ENCODE results near the gene PAQR9.

The PAQR9 gene

DNA sequence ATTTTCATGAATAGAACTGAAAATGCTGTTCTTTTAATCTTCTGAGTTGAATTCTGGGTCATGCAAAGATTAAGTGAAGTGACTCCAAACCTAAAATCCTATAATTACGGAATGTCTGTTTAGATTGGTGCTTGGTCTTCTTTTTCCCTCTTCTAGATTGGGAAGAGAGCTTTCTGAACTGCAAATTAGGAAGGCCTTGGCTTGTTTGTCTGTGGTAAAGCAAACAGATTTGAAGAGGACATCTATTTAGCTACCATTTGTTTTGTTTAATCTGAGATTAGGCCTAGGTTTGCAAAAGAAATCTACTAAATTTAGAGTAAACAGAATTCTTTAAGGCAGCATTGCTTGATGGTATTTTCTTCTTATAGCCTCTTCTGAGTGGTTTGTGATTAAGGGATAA lies 23.5 kb downstream of the PAQR9 start:
- ATAC-seq (replicated peaks) (no peak), DNase-seq (no peak)
- Mint-ChIP-seq H3K4me1 (ENCODE audit: low read depth in 2 of 2) (peaks cover 10 to 12% of the 10 kb centered on the region in 2 donors), H3K27ac (no peak overlapping the region), H3K4me3 (no peak overlapping the region), H3K27me3 (peaks cover 10 to 14% of the 10 kb centered on the region in 2 donors), H3K36me3 (ENCODE audit: insufficient read depth) (peaks cover 3% of the 10 kb centered on the region), H3K9me3 (no peaks in the 10 kb centered on the region)

DNA sequence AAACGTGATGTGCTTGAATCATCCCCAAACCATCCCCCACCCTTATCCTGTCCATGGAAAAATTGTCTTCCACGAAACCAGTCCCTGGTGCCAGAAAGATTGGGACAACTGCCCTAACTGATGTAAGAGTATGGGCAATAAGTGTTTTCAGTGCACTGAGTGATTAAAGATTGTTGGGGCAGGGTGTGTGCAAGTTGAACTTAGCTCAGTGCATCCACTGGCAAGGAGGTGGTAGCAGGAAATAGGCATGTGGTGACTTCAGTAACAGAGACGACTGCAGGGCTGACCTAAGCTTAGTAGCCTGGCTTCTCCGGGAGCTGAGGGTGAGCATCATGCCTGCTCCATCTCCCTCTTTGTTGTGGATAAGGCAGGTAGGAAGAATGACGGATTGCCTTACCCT lies 27.5 kb downstream of the PAQR9 start:
- no peak for ATAC-seq (replicated peaks)
- Mint-ChIP-seq H3K9me3 (no peaks in the 10 kb centered on the region), H3K4me3 (no peak overlapping the region), H3K4me1 (ENCODE audit: low read depth in 2 of 2) (no peaks in the 10 kb centered on the region), H3K27ac (no peak overlapping the region), H3K36me3 (ENCODE audit: insufficient read depth) (no peaks in the 10 kb centered on the region), H3K27me3 (peaks cover 17 to 21% of the 10 kb centered on the region in 2 donors)
- no peak for DNase-seq

DNA sequence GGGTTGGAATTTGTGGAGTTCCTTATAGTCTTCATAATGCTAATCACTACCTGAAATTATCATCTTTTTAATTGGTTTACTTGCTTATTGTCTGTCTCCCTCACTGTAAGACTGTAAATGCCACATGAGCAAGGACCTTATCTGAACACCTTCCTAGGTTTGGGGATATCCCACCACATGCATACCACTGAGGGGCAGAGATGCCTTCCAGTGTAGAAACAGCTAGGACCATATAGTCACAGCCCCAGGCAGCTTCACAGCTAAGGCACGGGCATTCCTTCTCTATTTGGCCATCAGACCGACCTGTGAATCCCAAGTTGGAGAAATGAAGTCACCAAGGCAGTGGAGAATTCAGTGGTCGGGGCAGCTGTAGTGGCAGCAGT lies 28.6 kb downstream of the PAQR9 start:
- no peak for ATAC-seq (replicated peaks)
- H3K27ac Mint-ChIP-seq: no peak overlapping the region

DNA sequence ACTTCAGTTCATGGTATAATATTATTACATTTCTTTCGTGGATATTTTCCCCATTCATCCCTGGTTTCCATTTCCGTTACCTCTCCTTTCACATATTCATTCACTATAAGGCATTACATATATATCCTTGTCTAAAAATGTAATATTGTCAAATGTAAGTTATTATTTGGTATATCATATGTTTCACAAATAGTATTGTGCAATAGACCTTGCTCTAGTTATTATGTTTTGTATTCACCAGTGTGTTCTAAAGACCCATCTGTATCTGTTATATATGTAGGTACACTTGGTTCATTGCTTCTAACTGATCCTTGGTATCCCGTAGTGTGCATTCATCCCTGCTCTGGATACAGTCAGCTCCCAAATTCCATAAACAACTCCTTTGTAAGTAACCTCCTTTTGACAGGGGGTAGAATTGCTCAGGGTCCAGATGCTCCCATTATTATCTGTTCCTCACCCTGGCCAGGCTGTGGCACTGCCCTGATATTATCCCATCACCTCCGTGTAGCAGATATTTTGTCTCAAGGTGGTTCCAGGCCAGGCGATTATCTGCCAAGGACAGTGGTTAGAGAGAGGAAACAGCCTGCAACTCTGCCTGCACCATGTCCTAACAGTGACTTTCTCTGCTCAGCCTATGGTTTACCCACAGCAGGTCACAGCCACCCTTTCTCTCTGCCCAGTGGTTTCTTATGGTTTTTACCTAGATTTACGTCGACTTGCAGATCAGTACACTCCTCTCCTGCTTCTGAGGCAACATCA lies 29.2 kb downstream of the PAQR9 start:
- Mint-ChIP-seq H3K27ac (no peak overlapping the region), H3K36me3 (ENCODE audit: insufficient read depth) (no peaks in the 10 kb centered on the region), H3K4me3 (no peak overlapping the region), H3K27me3 (peaks cover 17 to 21% of the 10 kb centered on the region in 2 donors), H3K9me3 (no peaks in the 10 kb centered on the region), H3K4me1 (ENCODE audit: low read depth in 2 of 2) (no peaks in the 10 kb centered on the region)
- DNase-seq (no peak), ATAC-seq (replicated peaks) (no peak)

More for the DNA sequence above, 28.6 kb downstream of the PAQR9 start:
- Mint-ChIP-seq H3K4me1 (ENCODE audit: low read depth in 2 of 2) (no peaks in the 10 kb centered on the region), H3K36me3 (ENCODE audit: insufficient read depth) (no peaks in the 10 kb centered on the region), H3K27me3 (peaks cover 17 to 21% of the 10 kb centered on the region in 2 donors), H3K9me3 (no peaks in the 10 kb centered on the region), H3K4me3 (no peak overlapping the region)
- DNase-seq: no peak

DNA sequence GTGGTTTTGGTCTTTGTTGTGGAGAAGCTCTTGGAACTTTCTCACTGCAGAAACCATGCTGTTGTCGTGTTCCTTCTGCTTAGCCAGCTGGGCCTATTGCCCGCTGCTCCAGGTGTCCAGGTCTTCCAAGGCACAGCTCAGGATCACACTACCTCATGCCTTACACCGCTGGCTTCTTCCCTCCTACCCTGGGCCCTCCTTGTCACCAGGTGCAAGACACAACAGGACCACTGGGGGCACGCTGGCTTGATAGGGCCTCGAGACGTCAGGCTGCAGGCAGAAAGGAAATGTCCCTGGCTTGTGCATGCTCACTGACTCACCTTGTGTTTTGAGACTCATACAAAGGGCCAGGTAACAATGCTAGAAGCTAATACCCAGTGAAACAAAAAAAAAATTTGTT lies 32.3 kb downstream of the PAQR9 start:
- H3K4me1 Mint-ChIP-seq (ENCODE audit: low read depth in 2 of 2): no peaks in the 10 kb centered on the region
- no peaks in the 10 kb centered on the region for H3K9me3 Mint-ChIP-seq
- H3K36me3 Mint-ChIP-seq (ENCODE audit: insufficient read depth): no peaks in the 10 kb centered on the region
- H3K27ac Mint-ChIP-seq: no peak overlapping the region
- peaks cover 29 to 36% of the 10 kb centered on the region in 2 donors for H3K27me3 Mint-ChIP-seq
- ATAC-seq (replicated peaks) (peak; percentile 51), DNase-seq (peak in 1 of 3 experiments; percentile 12)
- H3K4me3 Mint-ChIP-seq: no peak overlapping the region

DNA sequence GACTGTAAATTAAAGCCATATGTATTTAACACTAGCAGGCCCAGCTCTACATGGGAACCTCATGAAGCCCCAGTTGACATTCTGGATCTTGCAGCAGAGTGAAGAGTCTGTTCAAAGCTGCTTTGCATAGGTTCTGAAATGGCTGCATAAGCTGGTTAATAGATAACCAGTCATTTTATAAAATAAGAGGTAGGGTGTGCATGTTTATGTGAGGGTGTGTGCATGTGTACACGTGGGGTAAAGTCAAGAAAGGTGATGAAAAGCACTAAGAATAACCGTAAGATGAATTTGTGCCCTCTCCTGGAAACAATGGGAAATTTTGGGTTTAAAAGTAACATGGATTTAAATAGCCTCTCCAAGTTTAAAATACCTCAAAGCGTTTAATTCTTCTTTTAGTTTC lies 33.0 kb downstream of the PAQR9 start:
- H3K4me3 Mint-ChIP-seq: no peak overlapping the region
- H3K9me3 Mint-ChIP-seq: no peaks in the 10 kb centered on the region
- no peak overlapping the region for H3K27ac Mint-ChIP-seq
- DNase-seq (no peak), ATAC-seq (replicated peaks) (no peak)
- peaks cover 35 to 36% of the 10 kb centered on the region in 2 donors for H3K27me3 Mint-ChIP-seq
- no peaks in the 10 kb centered on the region for H3K4me1 Mint-ChIP-seq (ENCODE audit: low read depth in 2 of 2)
- no peaks in the 10 kb centered on the region for H3K36me3 Mint-ChIP-seq (ENCODE audit: insufficient read depth)

DNA sequence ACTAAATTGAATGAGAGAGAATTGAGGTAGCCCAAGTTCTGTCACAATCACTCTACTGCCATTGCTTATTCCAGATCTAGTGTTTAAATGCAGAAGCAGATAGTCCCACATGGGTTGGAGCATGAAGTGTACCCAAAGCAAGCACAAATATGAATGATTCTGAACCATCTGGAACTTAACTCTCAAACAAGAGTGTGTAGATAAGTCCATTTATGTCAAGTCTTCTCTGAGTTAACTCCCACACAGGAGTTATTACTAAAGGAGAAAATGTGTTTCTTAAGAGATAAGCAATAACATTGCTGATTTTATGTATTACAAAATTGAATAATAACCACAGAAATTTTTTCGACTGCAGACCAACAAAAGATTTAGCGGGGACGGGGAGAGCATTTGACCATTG lies 33.6 kb downstream of the PAQR9 start:
- H3K27me3 Mint-ChIP-seq: peaks cover 38% of the 10 kb centered on the region in 2 donors
- DNase-seq (no peak), ATAC-seq (replicated peaks) (no peak)
- no peak overlapping the region for H3K4me3 Mint-ChIP-seq
- H3K27ac Mint-ChIP-seq: no peak overlapping the region
- no peaks in the 10 kb centered on the region for H3K9me3 Mint-ChIP-seq
- H3K36me3 Mint-ChIP-seq (ENCODE audit: insufficient read depth): peaks cover under 1% of the 10 kb centered on the region
- H3K4me1 Mint-ChIP-seq (ENCODE audit: low read depth in 2 of 2): no peaks in the 10 kb centered on the region

DNA sequence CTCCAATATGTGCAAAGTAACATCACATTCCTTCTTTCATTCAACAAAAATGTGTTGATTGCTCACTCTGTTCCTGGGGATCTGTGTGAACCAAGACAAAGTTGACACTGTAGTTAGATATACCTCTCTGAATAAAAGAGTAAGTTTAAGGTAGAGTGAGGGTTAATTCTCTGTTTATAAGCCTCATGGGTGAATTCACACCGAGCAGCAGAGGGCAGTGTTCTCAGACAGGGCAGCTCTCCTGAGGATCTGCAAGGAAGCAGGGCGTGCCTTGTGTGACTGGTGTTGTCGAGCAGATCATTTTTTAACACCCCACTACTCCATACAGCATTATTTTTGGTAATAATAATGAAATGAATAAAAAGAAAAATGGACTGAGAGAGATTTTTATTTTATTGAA lies 34.4 kb downstream of the PAQR9 start:
- Mint-ChIP-seq H3K9me3 (no peaks in the 10 kb centered on the region), H3K4me1 (ENCODE audit: low read depth in 2 of 2) (no peaks in the 10 kb centered on the region), H3K4me3 (no peak overlapping the region), H3K36me3 (ENCODE audit: insufficient read depth) (peaks cover 2% of the 10 kb centered on the region), H3K27ac (no peak overlapping the region), H3K27me3 (peaks cover 39 to 40% of the 10 kb centered on the region in 2 donors)
- ATAC-seq (replicated peaks) (peak; percentile 53), DNase-seq (no peak)

DNA sequence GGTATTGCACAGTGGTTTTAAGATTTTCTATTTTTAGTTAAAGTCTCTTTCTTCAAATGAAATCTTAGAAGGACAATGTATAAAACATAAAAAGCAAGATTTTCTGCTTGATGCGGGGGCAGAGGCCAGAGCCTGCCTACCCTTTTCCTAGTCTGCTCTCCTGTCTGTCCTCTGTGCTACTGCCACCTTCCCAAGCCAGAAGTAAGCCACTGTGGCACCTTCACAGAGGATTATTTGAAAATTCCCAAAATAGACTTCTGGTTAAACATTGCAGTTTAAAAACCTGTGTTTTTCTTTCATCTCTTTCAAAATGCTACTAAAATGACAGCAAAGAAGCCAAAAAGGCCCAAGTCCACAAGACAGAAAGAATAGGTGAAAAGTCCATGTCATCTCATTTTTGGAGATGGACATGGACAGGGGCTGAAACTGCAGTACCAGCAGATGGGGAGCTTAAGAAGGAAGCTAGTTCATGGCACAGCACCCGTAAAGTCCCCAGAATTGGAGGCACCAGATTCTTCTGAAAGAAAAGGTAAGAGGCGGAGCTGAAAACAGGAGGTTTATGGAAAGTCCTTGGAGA lies 37.0 kb downstream of the PAQR9 start:
- Mint-ChIP-seq H3K9me3 (no peaks in the 10 kb centered on the region), H3K4me1 (ENCODE audit: low read depth in 2 of 2) (no peaks in the 10 kb centered on the region), H3K27me3 (peaks cover 44 to 52% of the 10 kb centered on the region in 2 donors), H3K36me3 (ENCODE audit: insufficient read depth) (peaks cover 2% of the 10 kb centered on the region), H3K4me3 (no peak overlapping the region), H3K27ac (no peak overlapping the region)
- no peak for ATAC-seq (replicated peaks)
- DNase-seq: no peak

DNA sequence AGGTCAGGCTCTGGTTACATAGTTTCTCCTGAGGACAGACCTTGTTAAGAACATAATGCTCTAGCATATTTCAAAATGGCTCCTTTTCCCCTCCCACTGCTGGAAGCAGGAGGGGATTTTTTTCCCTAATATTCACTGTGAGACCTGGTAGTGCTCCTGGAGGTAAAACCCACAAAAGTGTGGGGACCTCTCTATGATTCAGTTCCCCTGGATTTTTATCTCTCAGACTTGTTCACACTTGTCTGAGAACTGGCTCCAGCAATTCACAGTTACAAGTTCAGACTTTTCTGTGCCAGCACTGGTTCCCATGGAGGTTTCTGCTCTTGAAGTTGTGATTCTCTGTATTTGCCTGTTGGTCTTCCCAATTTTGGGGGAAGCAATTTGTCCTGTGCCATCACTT lies 38.3 kb downstream of the PAQR9 start:
- peaks cover 45 to 52% of the 10 kb centered on the region in 2 donors for H3K27me3 Mint-ChIP-seq

DNA sequence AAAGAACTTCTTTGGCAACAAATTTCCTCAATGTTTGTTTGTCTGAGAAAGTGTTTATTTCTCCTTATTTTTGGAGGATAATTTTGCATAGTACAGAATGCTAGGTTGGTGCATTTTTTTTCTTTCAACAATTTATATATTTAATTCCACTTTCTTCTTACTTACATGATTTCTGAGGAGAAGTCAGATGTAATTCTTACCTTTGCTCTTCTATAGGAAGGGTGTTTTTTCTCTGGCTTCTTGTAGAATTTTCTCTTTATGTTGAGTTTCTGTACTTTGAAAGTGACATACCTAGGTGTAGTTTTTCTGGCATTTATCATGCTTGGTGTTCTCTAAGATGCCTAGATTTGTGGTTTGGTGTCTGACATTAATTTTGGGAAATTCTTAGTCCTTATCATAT lies 39.8 kb downstream of the PAQR9 start:
- Mint-ChIP-seq H3K9me3 (no peaks in the 10 kb centered on the region), H3K4me1 (ENCODE audit: low read depth in 2 of 2) (no peaks in the 10 kb centered on the region), H3K27ac (no peak overlapping the region), H3K4me3 (no peak overlapping the region), H3K27me3 (peaks cover 52 to 53% of the 10 kb centered on the region in 2 donors), H3K36me3 (ENCODE audit: insufficient read depth) (peaks cover 2% of the 10 kb centered on the region)
- ATAC-seq (replicated peaks) (no peak), DNase-seq (no peak)

More for the DNA sequence above, 38.3 kb downstream of the PAQR9 start:
- ATAC-seq (replicated peaks): no peak
- Mint-ChIP-seq H3K27ac (no peak overlapping the region), H3K9me3 (no peaks in the 10 kb centered on the region), H3K4me1 (ENCODE audit: low read depth in 2 of 2) (no peaks in the 10 kb centered on the region), H3K4me3 (no peak overlapping the region), H3K36me3 (ENCODE audit: insufficient read depth) (peaks cover 2% of the 10 kb centered on the region)
- no peak for DNase-seq

DNA sequence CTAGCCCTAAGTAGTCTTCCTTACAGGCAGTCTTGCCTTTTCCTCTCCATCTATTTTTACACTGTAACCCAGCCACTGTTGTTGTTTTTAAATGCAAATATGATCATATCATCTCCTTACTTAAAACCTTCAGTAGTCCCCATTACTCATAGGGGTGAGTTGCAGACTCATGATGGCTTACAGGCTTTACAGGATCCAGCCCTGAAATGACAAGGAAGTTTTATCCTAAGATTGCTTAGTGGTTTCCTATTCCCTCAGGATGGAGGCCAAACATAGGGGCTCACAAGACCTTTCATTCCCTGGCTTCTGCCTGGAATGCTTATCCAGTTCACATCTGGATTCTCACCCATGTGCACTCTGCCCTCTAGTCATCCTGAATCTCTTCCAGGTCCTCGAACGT lies 46.9 kb downstream of the PAQR9 start:
- Mint-ChIP-seq H3K36me3 (ENCODE audit: insufficient read depth) (no peaks in the 10 kb centered on the region), H3K27me3 (peaks cover 23% of the 10 kb centered on the region in 2 donors), H3K4me3 (no peak overlapping the region), H3K27ac (no peak overlapping the region), H3K4me1 (ENCODE audit: low read depth in 2 of 2) (peaks cover 2 to 3% of the 10 kb centered on the region in 2 donors), H3K9me3 (no peaks in the 10 kb centered on the region)
- DNase-seq (no peak), ATAC-seq (replicated peaks) (no peak)

DNA sequence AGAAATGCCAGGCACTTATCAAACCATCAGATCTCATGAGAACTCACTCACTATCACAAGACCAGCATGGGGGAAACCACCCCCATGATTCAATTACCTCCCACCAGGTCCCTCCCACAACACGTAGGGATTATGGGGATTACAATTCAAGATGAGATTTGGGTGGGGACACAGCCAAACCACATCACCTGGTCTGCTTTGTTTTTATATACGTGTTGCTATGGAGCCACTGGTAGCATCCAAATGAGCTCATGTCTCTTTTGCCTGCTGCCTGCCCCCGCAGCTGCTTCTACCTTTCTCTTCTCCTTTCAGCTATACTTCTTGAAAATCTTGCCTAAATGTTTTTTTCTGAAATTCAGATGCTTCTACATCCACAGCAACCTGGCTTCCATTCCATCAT lies 47.8 kb downstream of the PAQR9 start:
- no peak for DNase-seq
- Mint-ChIP-seq H3K4me3 (no peak overlapping the region), H3K27ac (no peak overlapping the region), H3K9me3 (peaks cover 0 to 2% of the 10 kb centered on the region in 2 donors), H3K27me3 (peaks cover 30 to 32% of the 10 kb centered on the region in 2 donors), H3K4me1 (ENCODE audit: low read depth in 2 of 2) (peaks cover 2 to 3% of the 10 kb centered on the region in 2 donors), H3K36me3 (ENCODE audit: insufficient read depth) (no peaks in the 10 kb centered on the region)
- ATAC-seq (replicated peaks): no peak

DNA sequence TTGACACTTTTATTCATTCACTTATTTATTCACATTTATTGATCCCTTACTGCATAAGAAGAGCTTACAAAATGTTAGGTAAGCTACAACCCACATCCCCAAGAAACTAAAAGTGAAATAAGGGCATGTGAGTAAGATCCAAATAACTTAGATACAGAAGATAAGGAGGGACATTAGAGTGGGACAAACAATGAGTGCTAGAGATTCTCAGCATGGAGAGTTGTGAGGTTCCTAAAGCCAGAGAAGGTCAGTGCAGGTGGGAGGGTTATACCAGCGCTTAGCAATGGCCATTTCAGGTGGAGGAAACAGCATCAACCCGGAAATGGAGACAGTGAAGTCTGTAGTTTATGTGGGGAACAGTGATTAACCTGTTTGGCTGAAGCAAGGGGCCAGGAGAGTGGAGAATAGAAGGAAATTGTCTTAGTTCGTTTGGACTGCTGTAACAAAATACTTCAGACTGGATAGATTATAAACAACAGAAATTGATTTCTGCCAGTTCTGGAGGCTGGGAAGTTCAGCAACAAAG lies 49.1 kb downstream of the PAQR9 start:
- ATAC-seq (replicated peaks) (no peak), DNase-seq (no peak)
- H3K9me3 Mint-ChIP-seq: peaks cover 0 to 2% of the 10 kb centered on the region in 2 donors
- H3K4me1 Mint-ChIP-seq (ENCODE audit: low read depth in 2 of 2): peaks cover 2 to 3% of the 10 kb centered on the region in 2 donors
- no peak overlapping the region for H3K27ac Mint-ChIP-seq
- peaks cover 36 to 37% of the 10 kb centered on the region in 2 donors for H3K27me3 Mint-ChIP-seq
- H3K4me3 Mint-ChIP-seq: no peak overlapping the region
- no peaks in the 10 kb centered on the region for H3K36me3 Mint-ChIP-seq (ENCODE audit: insufficient read depth)
